Pons (tissue), 1 donor: ENCODE results near the gene NUDT2.

Source experiments
- DNase-seq: peaks from one replicate; pipeline ENCODE4 v3.0.0-alpha.2; 2016; ENCODE audit warnings: low spot score

Gene NUDT2

DNA sequence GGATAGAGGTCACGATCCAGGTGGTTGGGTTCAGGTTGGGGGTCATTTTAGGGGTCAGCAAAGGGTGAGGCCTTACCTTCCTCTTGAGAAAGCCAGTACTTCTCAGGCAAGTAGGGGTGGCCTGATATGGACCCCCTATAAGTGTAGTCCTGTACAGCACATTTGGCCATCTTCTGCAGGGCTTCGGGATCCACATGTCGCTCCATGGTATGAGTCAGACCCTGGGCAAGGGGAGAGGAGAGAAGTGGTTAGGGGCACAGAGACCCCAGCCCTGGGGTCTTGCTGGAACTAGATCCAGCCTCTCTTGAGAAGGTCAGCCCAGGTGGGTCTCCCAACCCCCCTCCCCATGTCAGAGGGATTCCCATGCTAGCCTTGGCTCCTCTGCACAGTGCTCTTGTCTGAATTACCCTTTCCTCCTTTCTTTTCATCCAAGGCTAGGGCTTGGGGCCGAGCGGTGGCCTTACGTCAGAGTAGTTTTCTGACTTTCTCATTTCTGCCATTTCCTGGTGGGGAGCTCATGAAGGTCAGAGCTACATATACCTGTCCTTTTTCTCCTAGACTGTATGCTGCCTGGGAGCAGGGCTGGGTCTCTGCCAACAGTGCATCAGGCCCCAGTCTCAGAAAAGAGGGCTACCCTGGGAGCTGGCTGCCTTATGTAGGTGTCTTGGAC lies 56.3 kb downstream of the NUDT2 start:
- no peak for DNase-seq

- no peak for DNase-seq
These were observed 57.3 kb downstream of the NUDT2 start for GRCh38 chr9:34386656-34387055.

DNA sequence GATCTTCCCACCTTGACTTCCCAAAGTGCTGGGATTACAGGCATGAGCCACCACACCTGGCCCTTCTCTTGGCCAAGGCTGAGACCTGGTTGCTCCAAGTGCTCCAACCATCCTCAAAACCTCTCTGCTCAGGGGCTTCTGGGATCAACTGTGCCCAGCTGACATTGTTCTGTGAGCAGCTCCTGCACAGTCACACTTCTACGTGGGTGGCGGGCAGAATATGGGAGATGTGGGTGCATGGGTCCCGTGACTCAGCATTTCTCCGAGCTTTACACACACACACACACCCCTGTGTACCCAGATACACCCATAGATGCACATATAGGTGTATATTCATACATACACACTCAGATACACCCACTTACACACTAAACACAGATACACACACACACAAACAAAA lies 57.9 kb downstream of the NUDT2 start:
- DNase-seq, result no peak

DNA sequence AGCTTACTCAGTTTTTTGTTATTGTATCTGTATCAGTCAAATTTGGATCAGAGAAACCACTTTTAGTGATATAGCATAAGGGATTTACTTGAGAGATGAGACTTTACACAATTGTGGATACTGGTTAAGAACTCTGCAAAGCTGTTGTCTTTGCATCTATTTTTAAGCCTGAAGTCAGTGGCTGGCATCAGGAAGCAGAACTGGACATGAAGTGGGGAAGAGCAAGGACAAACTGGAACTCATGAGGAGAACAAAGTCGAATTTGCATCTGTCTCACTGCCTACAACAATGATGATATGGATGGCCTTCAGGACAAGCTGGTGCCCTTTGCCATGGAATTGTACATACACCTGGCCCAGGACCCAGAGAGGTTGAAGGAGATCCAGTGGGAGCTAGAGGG lies 63.1 kb downstream of the NUDT2 start:
- DNase-seq, result no peak
